GM13976 (cell line): ENCODE results near the gene SLC25A17.
"Not testable (repeated sequence)": the region's sequence is repeated elsewhere in the genome, so short reads cannot be mapped to it uniquely, and the experiment has no call there.

ENCODE experiments used
- DNase-seq: peaks from one replicate; pipeline ENCODE4 v3.0.0; 2012; ENCODE audit warnings: low spot score
- in situ Hi-C: fragments of 300-500 bp; cut with MboI; formaldehyde crosslinking; loops from one replicate; pipeline ENCODE4 v1.12.0; 2022; ENCODE audit warnings: low sequenced_read_pairs, mixed read lengths, inconsistent platforms; ENCODE audit not compliant: unreplicated experiment
- TF ChIP-seq, protein P1 (sequence below): IDR thresholded peaks from 2 replicates; pipeline ENCODE4 v1.5.1; 2012; ENCODE audit warnings: borderline replicate concordance, mild to moderate bottlenecking; ENCODE audit not compliant: insufficient read depth; ENCODE audit errors: extremely low read depth, missing control alignments, control extremely low read depth

Gene SLC25A17

DNA sequence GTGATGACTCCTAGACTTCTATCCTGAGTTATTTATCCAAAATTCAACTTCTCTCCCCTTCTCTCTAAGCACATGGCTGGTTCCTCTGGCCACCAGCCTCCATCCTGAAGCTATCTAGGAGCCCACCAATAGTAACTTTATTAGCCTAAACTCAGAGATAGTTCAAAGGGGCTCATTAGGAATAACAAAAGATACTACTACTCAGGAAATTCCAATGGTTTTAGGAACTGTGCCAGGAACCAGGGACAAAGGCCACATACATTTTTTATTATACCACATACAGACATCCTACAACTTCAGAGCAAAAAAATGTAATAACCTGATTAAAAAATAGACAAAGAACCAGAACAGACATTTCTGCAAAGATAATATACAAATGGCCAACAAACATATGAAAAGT is 27.9 kb downstream of the SLC25A17 start:
- TF ChIP-seq, protein P1, sequence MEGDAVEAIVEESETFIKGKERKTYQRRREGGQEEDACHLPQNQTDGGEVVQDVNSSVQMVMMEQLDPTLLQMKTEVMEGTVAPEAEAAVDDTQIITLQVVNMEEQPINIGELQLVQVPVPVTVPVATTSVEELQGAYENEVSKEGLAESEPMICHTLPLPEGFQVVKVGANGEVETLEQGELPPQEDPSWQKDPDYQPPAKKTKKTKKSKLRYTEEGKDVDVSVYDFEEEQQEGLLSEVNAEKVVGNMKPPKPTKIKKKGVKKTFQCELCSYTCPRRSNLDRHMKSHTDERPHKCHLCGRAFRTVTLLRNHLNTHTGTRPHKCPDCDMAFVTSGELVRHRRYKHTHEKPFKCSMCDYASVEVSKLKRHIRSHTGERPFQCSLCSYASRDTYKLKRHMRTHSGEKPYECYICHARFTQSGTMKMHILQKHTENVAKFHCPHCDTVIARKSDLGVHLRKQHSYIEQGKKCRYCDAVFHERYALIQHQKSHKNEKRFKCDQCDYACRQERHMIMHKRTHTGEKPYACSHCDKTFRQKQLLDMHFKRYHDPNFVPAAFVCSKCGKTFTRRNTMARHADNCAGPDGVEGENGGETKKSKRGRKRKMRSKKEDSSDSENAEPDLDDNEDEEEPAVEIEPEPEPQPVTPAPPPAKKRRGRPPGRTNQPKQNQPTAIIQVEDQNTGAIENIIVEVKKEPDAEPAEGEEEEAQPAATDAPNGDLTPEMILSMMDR = no peak
- DNase-seq = no peak
- in situ Hi-C loops = no loop called here

DNA sequence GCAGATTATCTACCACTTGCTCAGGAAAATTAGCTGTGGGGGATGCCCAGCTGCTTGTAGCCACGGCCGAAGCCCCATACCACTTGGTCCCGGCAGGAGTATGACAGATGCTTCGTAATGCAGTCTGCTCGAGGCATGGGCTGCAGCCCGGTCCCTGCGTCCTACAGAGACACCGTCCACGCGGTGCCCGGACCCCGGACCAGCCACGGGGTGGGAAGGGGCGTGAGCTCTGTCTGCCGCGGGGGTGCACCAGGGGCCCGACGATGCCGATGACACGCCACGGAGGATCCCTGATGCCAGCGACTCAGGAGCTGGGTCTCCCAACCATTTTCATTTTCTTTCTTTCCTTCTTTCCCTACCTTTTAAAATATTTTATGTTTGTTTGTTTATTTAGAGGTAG is 30.0 kb downstream of the SLC25A17 start:
- TF ChIP-seq, protein P1 = no peak
- no peak for DNase-seq
- in situ Hi-C loops = no loop called here

DNA sequence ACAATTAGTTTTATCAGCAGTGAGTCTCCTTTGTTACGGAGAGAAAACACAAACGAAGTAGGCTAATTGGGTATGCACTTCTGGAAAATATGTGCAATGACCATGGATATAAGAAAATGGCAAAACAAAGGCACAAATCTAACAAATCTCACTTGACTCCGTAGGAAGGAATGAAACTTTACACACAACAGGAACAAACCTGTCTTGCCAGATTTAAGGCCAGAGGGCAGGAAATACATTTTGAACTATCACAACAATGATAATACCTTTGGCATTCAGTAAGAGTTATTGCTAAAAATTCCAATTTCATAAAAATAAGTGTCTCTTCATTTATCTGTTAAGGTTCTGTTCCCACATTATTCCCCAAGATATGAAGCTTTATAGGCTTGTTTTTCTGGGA is 36.6 kb downstream of the SLC25A17 start:
- in situ Hi-C loops = no loop called here
- TF ChIP-seq, protein P1 = no peak

DNA sequence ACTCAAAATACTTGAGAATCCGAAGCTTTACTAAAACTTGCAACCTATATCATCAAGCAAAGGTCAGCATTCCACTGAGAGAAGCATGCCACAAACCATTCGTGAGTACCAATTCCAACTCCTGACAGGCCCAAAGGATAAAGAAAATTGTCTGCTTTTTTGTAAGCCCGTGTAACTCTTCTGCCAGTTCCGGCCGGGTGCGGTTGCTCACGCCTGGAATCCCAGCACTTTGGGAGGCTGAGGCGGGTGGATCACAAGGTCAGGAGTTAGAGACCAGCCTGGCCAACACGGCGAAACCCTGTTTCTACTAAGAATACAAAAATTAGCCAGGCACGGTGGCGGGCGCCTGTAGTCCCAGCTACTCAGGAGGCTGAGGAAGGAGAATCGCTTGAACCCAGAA is 37.4 kb downstream of the SLC25A17 start:
- in situ Hi-C loops, DNase-seq: not testable (repeated sequence)

More for the DNA sequence above, 36.6 kb downstream of the SLC25A17 start:
- no peak for DNase-seq

DNA sequence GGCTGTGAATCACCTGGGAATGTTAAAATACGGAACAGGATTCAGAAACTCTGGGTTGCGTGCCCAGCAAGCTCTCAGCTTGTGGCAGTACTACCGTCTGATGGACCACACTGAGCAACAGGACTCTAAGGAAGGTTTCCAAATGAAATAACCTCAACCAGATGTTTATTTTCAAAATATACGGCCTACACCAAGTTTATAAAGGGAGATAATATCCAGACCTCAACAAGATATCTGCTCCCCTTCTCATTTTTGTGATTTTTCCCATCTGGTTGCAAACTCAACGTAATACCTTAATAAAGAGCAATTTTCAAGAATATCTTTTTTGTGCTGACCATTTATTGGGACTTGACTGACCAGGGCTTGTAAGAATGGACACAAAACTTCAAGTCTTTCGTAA is 49.4 kb downstream of the SLC25A17 start:
- no peak for DNase-seq
- in situ Hi-C loops = no loop called here
- TF ChIP-seq, protein P1 = no peak

DNA sequence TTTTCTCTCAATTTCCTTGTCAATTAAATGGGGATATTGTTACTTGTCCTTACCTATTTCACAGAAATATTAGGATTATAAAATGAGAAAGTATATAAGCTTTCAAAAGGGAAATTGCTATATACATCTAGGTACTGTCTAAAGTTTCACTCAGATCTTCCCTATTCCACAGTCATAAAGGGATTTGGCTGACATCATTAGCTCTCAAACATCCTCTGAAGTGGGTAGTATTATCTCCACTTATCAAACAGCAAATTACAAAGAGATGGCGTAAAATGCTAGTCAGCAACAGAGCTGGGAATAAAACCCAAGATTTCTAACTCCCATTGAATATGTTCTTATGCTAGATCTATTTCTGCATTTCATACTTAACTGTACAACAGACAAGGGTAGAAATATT is 50.9 kb downstream of the SLC25A17 start:
- DNase-seq = no peak
- in situ Hi-C loops = no loop called here
- TF ChIP-seq, protein P1 = no peak

DNA sequence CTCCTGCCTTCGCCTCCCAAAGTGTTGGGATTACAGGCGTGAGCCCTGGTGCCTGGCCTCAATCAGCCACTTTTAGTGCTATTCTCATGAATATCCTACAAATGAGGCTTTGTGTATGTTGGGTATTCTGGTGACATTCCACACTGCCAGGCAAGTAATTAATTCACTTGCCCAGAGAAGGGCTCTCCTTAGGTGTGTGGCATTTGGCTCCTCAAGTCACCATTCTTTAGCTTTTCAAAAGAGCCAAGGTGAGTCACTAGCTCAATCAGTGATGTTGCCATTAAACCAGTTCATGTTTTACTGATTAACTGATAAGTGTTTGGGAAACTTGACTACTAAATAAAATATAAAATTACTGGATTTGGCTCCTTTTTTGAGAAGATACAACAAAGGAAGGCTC is 52.2 kb downstream of the SLC25A17 start:
- no peak for DNase-seq
- TF ChIP-seq, protein P1 = no peak
- in situ Hi-C loops = no loop called here
